ENCODE data around the gene LGALS9.
"Not testable (repeated sequence)": the region's sequence is repeated elsewhere in the genome, so short reads cannot be mapped to it uniquely, and the experiment has no call there.

Gene LGALS9

DNA sequence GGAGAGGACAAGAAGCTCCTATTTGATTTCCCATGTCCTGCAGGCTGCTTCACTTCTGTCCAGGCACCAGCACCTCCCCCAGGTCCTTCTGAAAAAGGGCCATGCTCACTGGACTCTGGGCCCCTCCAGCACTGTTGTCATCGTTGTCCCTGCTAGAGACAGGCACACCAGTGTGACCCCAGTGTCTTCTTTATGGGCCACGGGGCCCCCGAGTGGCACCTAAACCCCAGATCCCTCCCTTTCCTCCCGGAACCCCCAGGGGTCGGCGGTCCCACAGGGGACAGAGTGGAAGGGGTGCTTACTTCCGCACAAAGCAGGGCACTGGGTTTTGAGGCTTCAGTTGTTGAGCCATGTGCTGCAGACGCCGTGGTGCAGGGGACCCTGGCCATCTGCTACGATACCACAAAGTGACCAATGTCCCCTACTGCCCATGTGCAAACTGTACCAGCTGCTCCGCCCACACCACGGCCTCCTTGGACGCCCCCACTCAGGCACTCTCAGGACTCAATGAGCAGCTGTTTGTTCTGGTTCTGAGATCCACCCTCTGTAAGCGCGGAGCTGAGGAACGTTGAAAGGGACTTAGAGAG is 24.6 kb downstream of the LGALS9 start:
- not testable (repeated sequence) for DNase-seq

DNA sequence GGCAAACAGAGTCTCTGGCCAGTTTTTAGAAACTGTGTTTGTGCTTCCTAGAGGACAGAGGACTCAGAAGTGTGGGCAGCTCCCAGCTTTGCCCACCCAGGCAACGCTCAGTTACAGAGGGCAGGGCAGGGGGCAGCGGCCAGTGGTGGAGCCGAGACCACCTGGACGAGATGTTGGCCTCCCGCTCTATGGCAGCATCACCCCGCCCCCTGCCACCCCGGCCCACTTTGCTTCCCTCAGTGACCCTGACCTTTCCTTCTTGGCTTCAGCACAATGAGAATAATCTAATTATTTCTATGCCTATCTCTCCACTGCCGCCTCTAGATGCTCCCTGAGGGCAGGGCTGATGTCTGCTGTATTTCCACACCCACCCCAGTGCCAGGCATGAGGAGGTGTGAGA is 25.6 kb downstream of the LGALS9 start:
- not testable (repeated sequence) for DNase-seq

DNA sequence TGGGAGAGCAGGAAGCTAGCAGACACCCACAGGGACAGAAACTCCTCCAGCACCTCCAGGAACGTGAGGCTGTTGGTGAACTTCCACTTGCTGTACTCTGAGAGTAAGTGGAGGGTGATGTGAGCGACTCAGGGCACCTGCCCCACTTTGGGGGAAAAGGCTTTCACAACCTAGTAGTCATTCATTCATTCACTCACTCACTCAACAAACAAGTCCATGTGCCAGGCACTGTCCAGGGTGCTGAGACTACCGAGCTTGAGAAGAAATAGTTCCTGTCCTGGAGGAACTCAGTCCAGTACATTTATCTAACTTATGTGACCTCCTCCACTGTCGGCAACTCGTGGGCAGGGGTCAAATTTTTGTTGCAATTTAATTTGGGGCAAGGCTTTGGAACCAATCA is 26.6 kb downstream of the LGALS9 start:
- no peak for DNase-seq

DNA sequence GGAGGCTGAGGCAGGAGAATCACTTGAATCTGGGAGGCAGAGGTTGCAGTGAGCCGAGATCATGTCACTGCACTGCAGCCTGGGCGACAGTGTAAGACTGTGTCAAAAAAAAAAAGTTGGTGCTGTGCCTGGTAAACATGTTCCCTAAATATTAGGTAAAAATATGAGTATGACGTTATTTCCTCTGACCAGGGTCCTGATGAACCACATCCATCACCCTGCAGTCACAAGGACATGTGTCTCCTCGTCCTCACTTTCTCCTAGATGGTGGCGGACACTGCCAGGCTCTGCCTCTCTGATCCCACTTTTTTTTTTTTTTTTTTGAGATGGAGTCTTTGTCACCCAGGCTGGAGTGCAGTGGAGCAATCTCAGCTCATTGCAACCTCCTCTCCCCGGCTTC is 28.7 kb downstream of the LGALS9 start:
- DNase-seq: no peak

DNA sequence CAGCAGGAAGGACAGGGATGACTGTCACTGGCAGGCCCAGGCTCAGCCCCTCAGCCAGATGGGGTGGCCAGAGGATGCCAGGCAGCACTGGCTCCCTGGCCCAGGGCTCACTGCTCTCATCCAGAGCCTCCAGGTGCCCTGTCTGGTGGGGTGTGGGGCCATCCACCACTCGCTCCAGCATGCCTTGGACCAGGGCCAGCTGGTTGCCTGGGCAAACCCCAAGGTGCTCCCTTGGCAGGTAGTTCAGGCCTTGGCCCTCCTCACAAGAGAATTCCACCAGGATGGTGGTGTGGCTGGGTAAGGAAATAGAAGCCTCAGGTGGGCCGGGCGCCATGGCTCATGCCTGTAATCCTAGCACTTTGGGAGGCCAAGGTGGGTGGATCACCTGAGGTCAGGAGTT is 29.4 kb downstream of the LGALS9 start:
- DNase-seq: no peak

DNA sequence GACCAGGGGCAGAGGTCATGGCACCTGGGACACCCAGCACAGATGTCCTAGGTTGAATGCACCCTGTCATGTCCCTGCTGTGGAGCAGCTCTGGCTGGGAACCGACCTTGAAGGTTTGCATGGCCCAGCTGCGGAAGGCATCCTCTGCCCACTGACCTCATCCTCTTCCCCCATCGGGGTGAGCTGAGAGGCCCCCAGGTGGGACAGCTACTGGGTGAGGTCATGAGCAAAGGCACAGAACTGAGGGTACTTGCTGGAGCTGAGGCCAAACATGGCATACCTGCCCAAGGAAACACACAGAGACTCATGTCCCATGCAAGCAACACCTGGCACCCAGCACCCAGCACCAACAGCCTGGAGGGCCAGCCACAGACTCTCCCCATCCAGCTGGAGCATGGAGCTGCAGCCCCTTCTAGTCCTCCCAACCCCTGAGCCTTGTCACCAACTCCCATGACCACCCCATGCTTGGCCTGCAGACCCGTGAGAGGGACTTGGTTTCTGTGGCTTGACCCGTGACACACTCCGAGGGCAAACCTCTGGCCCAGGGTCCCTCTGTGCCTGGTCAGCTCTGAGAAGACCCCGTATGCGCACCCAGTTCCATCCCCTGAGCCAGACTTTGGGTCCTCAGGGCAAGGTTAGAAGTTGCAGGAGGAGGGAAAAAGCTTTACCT is 33.1 kb downstream of the LGALS9 start:
- no peak for DNase-seq

DNA sequence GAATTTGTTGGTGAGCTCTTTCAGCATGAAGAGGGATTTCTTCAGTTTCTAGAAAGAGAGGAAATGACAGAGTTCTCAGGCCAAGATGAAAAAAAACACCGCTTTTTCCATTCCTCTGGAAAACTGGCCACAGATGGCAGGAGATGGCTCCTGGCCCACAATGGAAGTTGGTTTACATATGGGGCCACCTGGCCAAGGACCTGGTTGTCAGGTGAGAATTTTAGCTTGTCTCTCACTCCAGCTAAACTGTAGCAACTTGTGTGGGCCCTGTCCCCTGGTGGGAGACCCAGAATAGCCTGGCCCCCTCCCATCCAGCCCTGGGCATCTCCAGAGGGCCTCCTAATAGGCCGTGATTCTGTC is 33.6 kb downstream of the LGALS9 start:
- no peak for DNase-seq

DNA sequence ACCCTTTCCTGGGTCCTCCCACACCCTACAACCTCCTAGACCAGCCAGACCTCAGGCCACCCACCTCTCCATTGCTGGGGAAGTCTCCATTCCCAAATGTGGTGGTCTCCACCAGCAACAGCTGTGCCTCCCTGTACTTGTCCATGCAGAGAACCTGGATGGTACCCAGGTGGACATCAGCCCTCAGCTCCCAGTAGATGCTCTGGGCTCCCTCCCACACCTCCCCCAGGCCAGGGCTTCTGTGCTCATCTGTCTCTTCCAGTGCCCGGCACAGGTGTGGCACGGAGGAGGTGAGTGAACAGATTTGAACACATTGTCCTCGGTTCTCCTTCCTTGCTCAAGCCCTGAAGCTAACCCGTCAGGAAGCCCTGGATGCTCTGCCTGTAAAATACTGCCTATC is 34.6 kb downstream of the LGALS9 start:
- DNase-seq: no peak

DNA sequence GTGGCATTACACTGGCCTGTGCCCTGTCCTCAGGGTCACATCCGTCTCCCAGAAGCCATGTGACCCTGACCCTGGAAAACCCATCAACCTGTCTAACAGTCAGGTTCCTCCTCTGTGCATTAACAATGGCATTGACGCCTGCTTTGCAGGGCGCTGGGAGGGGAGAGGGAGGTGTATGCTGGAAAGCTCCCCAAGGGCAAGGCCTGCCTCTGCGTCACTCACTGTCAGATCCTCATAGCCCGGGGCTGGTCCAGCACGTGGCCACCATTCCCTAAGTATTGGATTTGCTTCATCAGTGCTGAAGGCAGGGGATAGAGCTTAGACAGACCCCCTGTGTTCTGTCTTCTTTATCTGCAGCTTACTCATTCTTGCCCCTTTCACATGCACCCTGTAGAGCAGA is 35.3 kb downstream of the LGALS9 start:
- DNase-seq: not testable (repeated sequence)

DNA sequence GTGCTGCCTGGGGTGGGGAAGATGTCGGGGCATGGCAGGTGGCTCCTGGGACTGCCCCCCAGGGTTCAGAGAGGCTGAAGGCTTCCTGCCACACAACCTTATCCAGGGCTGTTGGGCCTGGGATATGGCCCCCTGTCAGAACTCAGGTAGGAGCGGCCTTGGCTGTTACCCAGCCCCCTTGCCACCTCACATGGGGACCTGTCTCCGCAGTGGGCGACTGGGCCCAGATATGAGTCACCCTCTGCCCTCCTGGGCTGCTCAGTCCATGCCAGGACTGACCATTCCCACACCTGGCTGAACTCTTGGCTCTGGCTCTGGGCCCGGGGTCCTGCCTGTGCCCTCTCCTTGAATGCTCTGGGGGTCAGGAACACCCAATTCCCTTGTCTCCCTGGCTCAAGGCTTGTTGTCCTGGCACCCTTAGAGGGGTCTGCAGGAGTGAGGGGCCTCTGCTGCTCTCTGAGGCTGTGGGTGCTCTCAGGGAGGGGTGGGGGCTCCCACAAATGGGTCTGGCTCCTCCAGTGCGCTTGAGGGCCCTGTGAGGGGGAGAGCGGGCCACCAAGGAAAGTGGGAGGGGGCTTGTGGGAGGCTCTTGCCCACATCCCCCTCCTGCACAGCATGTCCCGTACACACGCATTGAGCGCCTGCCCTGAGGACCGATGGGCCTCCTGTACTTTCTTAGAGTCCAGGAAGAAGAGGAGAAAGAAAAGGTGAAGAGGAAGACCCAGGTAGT is 36.0 kb downstream of the LGALS9 start:
- no peak for DNase-seq

DNA sequence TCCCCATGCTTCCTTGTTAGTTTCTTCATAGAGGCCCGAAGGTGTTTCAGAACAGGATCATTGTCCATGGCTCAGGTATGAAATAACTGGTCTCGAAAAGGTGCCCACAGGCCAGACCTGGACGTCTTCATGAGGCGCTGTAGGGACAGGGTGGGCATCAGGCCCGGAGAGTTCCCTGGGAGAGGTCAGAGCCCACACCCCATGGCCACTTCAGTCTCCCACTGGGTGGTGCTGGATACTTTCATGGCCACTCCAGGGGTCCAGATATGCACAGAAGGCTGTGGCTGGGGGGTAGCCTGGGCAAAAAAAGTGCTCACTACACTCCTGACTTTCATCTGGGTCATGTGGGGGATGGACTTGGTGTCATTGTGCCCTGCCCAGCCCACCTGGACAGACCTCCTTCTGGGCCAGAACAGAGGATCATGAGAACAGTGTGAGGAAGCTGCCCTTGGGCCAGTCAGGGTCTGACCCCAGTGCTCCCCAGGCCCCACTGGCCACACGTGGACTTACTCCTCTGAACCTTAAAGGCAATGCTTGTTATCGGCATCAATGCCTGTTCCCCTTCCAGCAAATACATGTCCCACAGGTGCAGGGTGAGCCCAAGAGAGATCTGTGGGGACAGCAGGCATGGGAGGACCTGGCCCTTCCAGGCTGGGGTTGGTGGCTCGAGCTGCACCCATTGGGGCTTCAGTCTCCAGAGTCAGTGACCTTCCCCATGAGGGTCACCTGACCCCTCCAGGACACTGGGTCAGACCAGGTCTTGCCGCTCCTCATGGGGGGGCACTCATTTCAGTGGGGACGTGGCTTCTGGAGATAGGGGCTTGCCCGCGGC is 36.9 kb downstream of the LGALS9 start:
- DNase-seq: no peak

DNA sequence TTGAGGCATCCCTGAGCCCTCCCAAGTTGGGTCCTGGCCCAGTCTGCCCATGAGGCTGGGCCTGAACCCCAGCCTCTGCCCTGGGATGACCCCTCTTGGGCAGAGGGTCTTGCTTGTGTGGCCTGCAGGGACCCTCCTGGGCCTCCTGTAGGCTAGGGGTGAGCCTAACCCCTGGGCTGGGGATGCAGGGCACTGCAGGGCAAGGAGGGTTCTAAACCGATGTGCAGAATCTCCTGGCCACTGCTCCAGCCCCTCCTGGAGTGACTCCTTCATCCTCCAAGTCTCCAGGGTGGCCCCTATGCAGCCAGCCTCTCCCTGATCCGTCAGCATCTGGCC is 37.5 kb downstream of the LGALS9 start:
- no peak for DNase-seq

DNA sequence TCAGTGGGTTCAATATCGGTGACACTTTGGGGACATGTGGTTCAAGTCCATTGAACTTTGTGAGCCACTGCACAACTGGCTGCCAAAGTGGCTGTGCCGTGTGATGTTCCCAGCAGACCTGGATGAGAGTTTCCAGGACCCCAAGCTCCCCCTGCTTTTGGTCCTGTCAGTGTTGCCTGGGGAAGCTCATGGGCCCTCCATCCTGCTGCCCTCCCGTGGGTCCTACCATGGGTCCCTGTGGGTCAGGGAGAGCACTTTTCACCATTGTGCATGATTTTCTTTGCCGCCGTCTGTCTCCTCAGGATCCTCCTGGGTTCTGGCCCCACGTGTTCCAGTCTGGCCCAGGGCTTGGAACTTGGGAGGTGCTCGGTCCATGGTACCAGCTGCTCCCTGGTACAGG is 38.1 kb downstream of the LGALS9 start:
- DNase-seq: no peak

DNA sequence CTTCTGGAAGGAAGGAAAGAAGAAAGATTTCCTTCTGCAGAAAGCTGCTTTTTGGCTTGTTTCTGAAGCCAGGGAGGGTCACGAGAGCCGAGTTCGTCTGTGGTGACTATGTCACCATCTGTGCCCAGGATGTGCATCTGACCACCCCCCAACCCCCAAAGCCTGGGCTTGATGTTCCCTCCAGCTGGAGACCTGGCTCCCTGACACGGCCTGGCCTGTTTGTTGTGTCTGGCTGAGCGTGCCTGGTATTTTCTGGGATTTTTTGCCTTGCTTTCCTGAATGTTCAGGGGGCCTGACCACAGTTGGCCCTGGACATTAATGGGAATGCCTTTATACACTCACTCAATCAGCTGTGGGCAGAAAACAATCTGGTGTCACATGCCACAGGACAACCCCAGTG is 38.9 kb downstream of the LGALS9 start:
- DNase-seq: no peak

DNA sequence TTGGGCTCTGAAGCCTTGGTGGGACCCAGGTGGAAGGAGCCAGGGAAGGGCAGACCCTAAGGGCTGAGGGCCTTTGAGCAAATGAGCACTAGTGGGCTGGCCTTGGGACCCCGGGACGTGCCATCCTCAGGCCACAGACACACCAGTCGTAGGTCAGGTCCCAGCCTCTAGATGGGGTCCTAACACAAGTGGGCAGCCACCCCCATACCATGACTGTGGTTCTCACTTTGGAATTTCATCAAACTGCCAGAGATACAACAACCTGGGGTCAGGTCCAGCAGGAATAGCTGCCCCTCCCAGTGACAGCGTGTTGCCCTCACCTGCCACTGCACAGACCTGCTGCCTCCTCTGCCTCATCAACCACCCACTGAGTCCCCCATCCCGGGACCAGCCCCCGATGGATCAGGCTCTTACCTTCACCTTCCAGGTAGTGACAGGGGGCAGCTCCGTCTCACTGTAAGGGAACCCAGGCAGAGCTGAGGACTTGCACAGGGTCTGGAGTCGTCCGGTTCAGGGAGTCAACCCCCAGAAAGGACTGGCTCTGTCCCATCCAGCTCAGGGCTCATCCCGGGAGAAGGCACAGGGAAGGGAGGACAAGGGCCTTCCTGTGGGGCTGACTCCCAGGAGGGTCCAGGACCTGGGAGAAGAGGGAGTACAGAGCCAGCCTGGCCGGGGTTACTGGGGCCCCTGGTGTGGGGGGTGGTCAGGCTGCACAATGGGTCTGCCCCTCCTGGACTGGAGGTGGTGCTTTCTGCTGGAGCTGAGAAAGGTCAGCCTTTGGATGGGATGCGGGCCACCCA is 40.0 kb downstream of the LGALS9 start:
- no peak for DNase-seq

DNA sequence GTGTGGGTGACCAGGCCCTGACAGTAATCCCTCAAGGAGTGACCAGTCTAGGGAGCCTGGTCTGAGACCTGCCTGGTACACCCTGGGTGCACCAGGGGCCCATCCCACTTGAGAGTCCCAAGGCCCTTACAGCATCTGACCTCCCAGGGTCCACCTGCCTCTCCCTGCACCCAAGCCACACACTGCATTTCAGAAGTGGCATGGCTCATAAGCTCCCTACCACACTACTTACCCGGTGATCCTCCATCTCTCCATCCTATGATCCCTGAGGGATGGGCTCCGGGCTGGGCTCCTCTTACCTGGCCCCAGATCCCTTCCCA is 40.6 kb downstream of the LGALS9 start:
- no peak for DNase-seq

DNA sequence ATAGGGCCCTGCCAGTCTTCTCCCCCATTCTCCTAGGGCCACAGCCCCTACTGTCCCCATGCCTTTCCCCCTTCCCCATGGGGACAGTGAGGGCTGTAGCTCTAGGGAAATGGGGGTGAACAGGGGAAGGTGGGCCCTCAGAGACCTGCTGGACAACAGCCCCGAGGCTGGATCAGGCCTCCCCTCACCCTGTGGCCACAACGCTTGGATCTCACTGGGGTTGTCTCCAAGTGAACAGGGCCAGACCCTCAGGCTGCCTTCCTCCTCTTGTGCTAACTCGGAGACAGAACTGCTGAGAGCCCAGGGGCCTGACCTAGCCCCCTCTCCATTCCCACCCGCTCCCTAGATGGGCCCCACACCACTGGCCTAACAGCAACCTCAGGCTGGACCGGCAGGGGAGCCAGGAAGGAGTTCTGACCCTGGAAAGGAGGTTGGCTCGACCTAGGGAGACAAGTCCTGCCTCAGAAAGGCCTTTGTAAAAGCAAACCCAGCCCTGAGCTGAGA is 41.0 kb downstream of the LGALS9 start:
- DNase-seq: not testable (repeated sequence)

DNA sequence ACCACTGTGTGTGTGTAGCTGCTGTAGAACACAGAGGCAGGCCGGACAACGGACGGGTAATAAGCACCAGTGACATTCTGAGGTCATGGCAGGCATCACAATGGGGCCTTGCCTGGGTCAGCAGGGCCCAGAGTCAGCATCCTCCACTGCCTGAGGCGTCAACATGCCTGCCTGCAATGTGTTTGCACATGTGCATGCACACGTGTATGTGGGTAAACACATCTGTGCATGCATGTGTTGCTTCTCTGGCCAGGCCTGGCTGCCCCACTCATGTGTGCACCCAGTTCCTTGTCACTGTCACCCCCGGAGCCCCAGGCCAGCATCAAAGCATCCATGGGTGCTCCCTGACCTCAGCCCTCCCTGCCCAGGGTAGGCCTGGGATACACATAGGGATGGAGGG is 43.3 kb downstream of the LGALS9 start:
- no peak for DNase-seq

DNA sequence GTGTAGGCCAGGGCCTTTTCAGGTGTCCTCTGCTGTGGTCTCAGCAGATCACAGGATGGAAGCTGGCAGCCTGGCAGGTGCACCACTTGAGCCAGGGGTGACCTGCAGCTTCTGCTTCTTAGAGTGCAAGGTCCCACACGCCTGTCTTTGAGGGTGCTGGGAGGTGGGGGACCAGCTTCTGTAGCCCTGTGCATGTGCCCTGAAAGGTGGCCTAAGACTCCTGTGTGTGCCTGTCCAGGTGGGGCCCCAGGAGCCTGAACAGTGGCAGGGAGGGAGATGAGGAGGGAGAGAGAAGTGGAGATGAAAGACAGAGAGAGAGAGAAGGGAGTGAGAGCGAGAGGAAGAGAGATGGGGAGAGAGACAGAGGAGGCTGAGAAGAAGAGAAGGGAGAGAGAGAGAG is 46.2 kb downstream of the LGALS9 start:
- no peak for DNase-seq

DNA sequence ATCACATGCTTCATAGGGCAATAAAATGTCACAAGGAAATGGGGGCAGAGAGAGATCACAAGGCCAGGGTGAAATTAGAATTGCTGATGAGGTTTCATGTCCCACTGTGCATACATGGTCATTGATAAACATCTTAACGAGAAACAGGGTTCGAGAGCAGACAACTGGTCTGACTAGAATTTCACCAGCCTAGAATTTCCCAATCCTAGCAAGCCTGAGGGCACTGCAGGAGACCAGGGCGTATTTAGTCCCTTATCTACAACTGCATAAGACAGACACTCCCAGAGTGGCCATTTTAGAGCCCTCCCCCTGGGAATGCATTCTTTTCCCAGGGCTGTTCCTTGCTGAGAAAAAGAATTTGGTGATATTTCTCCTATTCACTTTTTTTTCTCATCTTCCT is 55.3 kb downstream of the LGALS9 start:
- not testable (repeated sequence) for DNase-seq

DNA sequence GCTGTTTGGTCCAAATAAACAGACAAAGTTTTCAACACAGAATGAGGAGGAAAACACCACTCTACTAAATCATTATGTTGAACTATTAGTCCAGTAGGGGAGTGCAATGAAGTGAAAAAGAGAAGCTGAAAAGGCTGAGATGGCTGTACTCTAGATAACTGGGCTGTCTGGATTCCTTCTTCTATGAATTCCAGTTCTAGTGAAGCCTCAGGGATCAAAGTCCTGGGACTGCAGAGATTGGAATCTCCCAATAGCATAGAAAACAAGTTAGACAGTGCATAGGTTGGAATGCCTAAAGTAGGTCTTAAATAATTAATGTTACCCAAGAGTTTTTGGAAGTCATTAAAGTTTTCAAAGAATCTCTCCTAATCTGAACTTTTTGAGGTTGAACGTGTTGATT is 59.9 kb downstream of the LGALS9 start:
- no peak for DNase-seq

DNA sequence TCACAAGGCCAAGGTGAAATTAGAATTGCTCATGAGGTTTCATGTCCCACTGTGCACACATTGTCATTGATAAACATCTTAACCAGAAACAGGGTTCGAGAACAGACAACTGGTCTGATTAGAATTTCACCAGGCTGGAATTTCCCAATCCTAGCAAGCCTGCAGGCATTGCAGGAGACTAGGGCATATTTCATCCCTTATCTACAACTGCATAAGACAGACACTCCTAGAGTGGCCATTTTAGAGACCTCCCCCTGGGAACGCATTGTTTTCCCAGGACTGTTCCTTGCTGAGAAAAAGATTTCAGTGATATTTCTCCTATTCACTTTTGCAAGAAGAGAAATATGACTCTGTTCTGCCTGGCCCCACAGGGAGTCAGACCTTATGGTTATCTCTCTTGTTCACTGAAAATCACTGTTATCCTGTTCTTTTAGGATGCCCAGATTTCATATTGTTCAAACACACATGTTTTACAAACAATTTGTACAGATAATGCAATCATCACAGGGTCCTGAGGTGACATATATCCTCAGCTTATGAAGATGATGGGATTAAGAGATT is 64.3 kb downstream of the LGALS9 start:
- DNase-seq: not testable (repeated sequence)
